ACC112 (cell line): ENCODE results near the gene GEMIN5.
A peak's percentile ranks its signal among the peaks of the same experiment; 100 is the strongest.

Source experiments
- H2AFZ ChIP-seq: fragments of 200-600 bp; sonication (generic); one replicate; pipeline ENCODE4 v1.6.0; 2017; ENCODE audit warnings: antibody characterized with exemption, low read length; ENCODE audit not compliant: unreplicated experiment
- H3K27ac ChIP-seq: fragments of 200-600 bp; sonication (generic); 2 replicates; pipeline ENCODE4 v1.5.1; 2014; ENCODE audit warnings: low read depth, mild to moderate bottlenecking, antibody characterized with exemption, low read length, moderate library complexity
- H3K27me3 ChIP-seq: fragments of 200-600 bp; sonication (generic); 2 replicates; pipeline ENCODE4 v1.6.1; 2014; ENCODE audit warnings: mild to moderate bottlenecking, antibody characterized with exemption, low read length, moderate library complexity, mixed read lengths; ENCODE audit not compliant: insufficient read depth
- H3K36me3 ChIP-seq: fragments of 200-600 bp; sonication (generic); 2 replicates; pipeline ENCODE4 v1.6.1; 2016; ENCODE audit warnings: mild to moderate bottlenecking, antibody characterized with exemption, low read length, moderate library complexity, mixed read lengths; ENCODE audit not compliant: insufficient read depth
- H3K4me1 ChIP-seq: fragments of 200-600 bp; sonication (generic); one replicate; pipeline ENCODE4 v1.6.1; 2016; ENCODE audit warnings: low read length, mixed read lengths; ENCODE audit not compliant: insufficient read depth, unreplicated experiment, control insufficient read depth
- H3K4me3 ChIP-seq: fragments of 200-600 bp; sonication (generic); 2 replicates; pipeline ENCODE4 v1.5.1; 2014; ENCODE audit warnings: mild to moderate bottlenecking, low read depth, low read length
- H3K79me2 ChIP-seq: fragments of 200-600 bp; sonication (generic); one replicate; pipeline ENCODE4 v1.6.0; 2016; ENCODE audit warnings: low read length; ENCODE audit not compliant: control insufficient read depth, unreplicated experiment, insufficient read depth

Gene GEMIN5

GRCh38 chr5:154850255-154851062 lies 87.6 kb downstream of the GEMIN5 start, which contains the start of gene FAXDC2:
Gene FAXDC2 (minus strand): TSS chr5:154850603. CDS start chr5:154838178, 12,425 bp downstream.
- Histone ChIP-seq H3K27me3 (no peaks in the 10 kb centered on the region), H3K36me3 (no peaks in the 10 kb centered on the region), H3K27ac (no peak within 1 kb of the TSS), H2AFZ (peak within 1 kb of the TSS; percentile 82), H3K4me3 (peak within 1 kb of the TSS; percentile 74), H3K4me1 (peaks cover 14% of the 10 kb centered on the region), H3K79me2 (no peaks in the 10 kb centered on the region)

GRCh38 chr5:154849791-154850201 lies 88.2 kb downstream of the GEMIN5 start:
- peaks cover 14% of the 10 kb centered on the region for H3K4me1 ChIP-seq
- H3K4me3 ChIP-seq = peak overlapping the region; percentile 74
- peak overlapping the region; percentile 50 for H2AFZ ChIP-seq
- no peaks in the 10 kb centered on the region for H3K36me3 ChIP-seq
- no peaks in the 10 kb centered on the region for H3K79me2 ChIP-seq
- H3K27me3 ChIP-seq = no peaks in the 10 kb centered on the region
- H3K27ac ChIP-seq = no peak overlapping the region

GRCh38 chr5:154849264-154849785 lies 88.7 kb downstream of the GEMIN5 start:
- Histone ChIP-seq H3K79me2 (no peaks in the 10 kb centered on the region), H3K27me3 (no peaks in the 10 kb centered on the region), H3K4me3 (peak overlapping the region; percentile 74; the same call in 1 of the 2 replicates), H3K27ac (no peak overlapping the region), H2AFZ (no peak overlapping the region), H3K4me1 (peaks cover 14% of the 10 kb centered on the region), H3K36me3 (no peaks in the 10 kb centered on the region)

GRCh38 chr5:154844809-154845208 lies 93.2 kb downstream of the GEMIN5 start:
- no peaks in the 10 kb centered on the region for H3K79me2 ChIP-seq
- peaks cover 1% of the 10 kb centered on the region for H3K4me1 ChIP-seq
- no peaks in the 10 kb centered on the region for H3K27me3 ChIP-seq
- H3K27ac ChIP-seq = no peak overlapping the region
- no peak overlapping the region for H3K4me3 ChIP-seq
- no peaks in the 10 kb centered on the region for H3K36me3 ChIP-seq
- H2AFZ ChIP-seq = no peak overlapping the region

GRCh38 chr5:154842689-154843530 lies 95.1 kb downstream of the GEMIN5 start:
- Histone ChIP-seq H3K79me2 (no peaks in the 10 kb centered on the region), H3K36me3 (no peaks in the 10 kb centered on the region), H2AFZ (no peak overlapping the region), H3K4me1 (no peaks in the 10 kb centered on the region), H3K27me3 (no peaks in the 10 kb centered on the region), H3K4me3 (no peak overlapping the region), H3K27ac (no peak overlapping the region)

GRCh38 chr5:154841273-154841661 lies 96.7 kb downstream of the GEMIN5 start:
- H3K27me3 ChIP-seq = no peaks in the 10 kb centered on the region
- no peaks in the 10 kb centered on the region for H3K79me2 ChIP-seq
- no peaks in the 10 kb centered on the region for H3K36me3 ChIP-seq
- no peak overlapping the region for H3K4me3 ChIP-seq
- H3K4me1 ChIP-seq = no peaks in the 10 kb centered on the region
- H3K27ac ChIP-seq = no peak overlapping the region
- no peak overlapping the region for H2AFZ ChIP-seq

- Histone ChIP-seq H3K79me2 (no peaks in the 10 kb centered on the region), H3K36me3 (no peaks in the 10 kb centered on the region), H3K27me3 (no peaks in the 10 kb centered on the region), H3K4me1 (peaks cover 3% of the 10 kb centered on the region), H2AFZ (no peak overlapping the region), H3K4me3 (no peak overlapping the region), H3K27ac (no peak overlapping the region)
Measured at GRCh38 chr5:154840435-154841272, 97.4 kb downstream of the GEMIN5 start.
